SK-N-SH (cell line): ENCODE measurements around the gene EEF1AKMT3. TPM values are rescaled to one million over a fixed set of nuclear protein-coding genes. Genes with fewer than 3 reads are reported as not detected.

Experiments used
- CTCF ChIA-PET: fragments of 300-600, 350-600 bp; formaldehyde crosslinking; extraction: SDS; loops from one replicate; lab custom pipeline; 2021; lab: Yijun Ruan, JAX
- POLR2A ChIA-PET: fragments of 350-600 bp; sonication (Branson Sonifier 250); formaldehyde crosslinking; extraction: SDS; loops from one replicate; lab custom pipeline; 2020; ENCODE audit warnings: antibody characterized with exemption, inconsistent platforms; lab: Yijun Ruan, JAX
- DNase-seq: peaks from one replicate; pipeline ENCODE4 v3.0.0; 2012
- H2AFZ ChIP-seq: fragments of 200-600 bp; sonication (generic); 2 replicates; pipeline ENCODE4 v1.8.1; 2016; ENCODE audit warnings: antibody characterized with exemption, mild to moderate bottlenecking, low read depth
- H3F3A ChIP-seq: fragments of 200-600 bp; sonication (generic); replicated peaks from 2 replicates; pipeline ENCODE3; 2016; ENCODE audit warnings: antibody characterized with exemption, mild to moderate bottlenecking; ENCODE audit not compliant: insufficient read depth
- H3K27ac ChIP-seq, 2 experiments: fragments of 200-500 bp in 1 of 2; fragments of 200-600 bp in 1 of 2; sonication (Bioruptor generic) in 1 of 2; sonication (generic), shearing (Covaris generic) in 1 of 2; 2 replicates each; pipeline versions ENCODE4 v1.5.1 to v1.6.1; 2014 to 2016; ENCODE audit warnings: low read depth in 2 of 2, inconsistent platforms in 1 of 2, low read length in 1 of 2, mild to moderate bottlenecking in 1 of 2, mixed read lengths in 1 of 2
- H3K27me3 ChIP-seq: fragments of 200-600 bp; sonication (generic), shearing (Covaris generic); 2 replicates; pipeline ENCODE4 v1.6.1; 2016; ENCODE audit warnings: mixed run types; ENCODE audit not compliant: insufficient read depth
- H3K36me3 ChIP-seq, 2 experiments: fragments of 200-500 bp in 1 of 2; fragments of 200-600 bp in 1 of 2; sonication (Bioruptor generic) in 1 of 2; sonication (generic) in 1 of 2; replicated peaks in 1 of 2; 2 replicates each; pipeline versions ENCODE3 to v1.5.1; 2014 to 2016; ENCODE audit warnings: low read length in 1 of 2, mild to moderate bottlenecking in 1 of 2; ENCODE audit not compliant: insufficient read depth in 2 of 2, control insufficient read depth in 1 of 2
- H3K4me1 ChIP-seq, 2 experiments: fragments of 200-500 bp in 1 of 2; fragments of 200-600 bp in 1 of 2; sonication (Bioruptor generic) in 1 of 2; sonication (generic), shearing (Covaris generic) in 1 of 2; 2 replicates each; pipeline versions ENCODE4 v1.5.1 to v1.6.1; 2014 to 2016; ENCODE audit warnings: low read depth in 1 of 2, low read length in 1 of 2, mixed run types in 1 of 2; ENCODE audit not compliant: insufficient read depth in 2 of 2, control insufficient read depth in 1 of 2
- H3K4me2 ChIP-seq: fragments of 200-600 bp; sonication (generic), shearing (Covaris generic); 2 replicates; pipeline ENCODE4 v1.6.1; 2017; ENCODE audit warnings: mixed run types
- H3K4me3 ChIP-seq, 2 experiments: fragments of 200-500 bp in 1 of 2; fragments of 200-600 bp in 1 of 2; sonication (Bioruptor generic) in 1 of 2; sonication (generic), shearing (Covaris generic) in 1 of 2; 2 replicates each; pipeline versions ENCODE4 v1.5.1 to v1.8.1; 2014 to 2016; ENCODE audit warnings: low read depth in 2 of 2, inconsistent platforms in 1 of 2, low read length in 1 of 2, mild to moderate bottlenecking in 1 of 2, mixed read lengths in 1 of 2, moderate library complexity in 1 of 2
- H3K79me2 ChIP-seq: fragments of 200-600 bp; sonication (generic); 2 replicates; pipeline ENCODE4 v1.8.1; 2017; ENCODE audit warnings: mild to moderate bottlenecking; ENCODE audit not compliant: insufficient read depth
- H3K9ac ChIP-seq: fragments of 200-600 bp; sonication (generic); 2 replicates; pipeline ENCODE4 v1.6.1; 2017; ENCODE audit warnings: mixed run types
- H3K9me2 ChIP-seq: fragments of 200-600 bp; sonication (generic); 2 replicates; pipeline ENCODE4 v1.6.1; 2017; ENCODE audit warnings: mixed run types
- H3K9me3 ChIP-seq: fragments of 200-600 bp; sonication (generic); 2 replicates; pipeline ENCODE4 v1.6.1; 2017; ENCODE audit warnings: mixed run types, mild to moderate bottlenecking, moderate library complexity
- H4K20me1 ChIP-seq: fragments of 200-600 bp; sonication (generic); 2 replicates; pipeline ENCODE4 v1.6.1; 2017; ENCODE audit warnings: mild to moderate bottlenecking, mixed run types; ENCODE audit not compliant: insufficient read depth
- CHD2 ChIP-seq: fragments of 150-350 bp; IDR thresholded peaks from 2 replicates; pipeline ENCODE4 v1.6.1; 2018; ENCODE audit warnings: low read length; ENCODE audit not compliant: partially characterized antibody
- ELF1 ChIP-seq: IDR thresholded peaks from 2 replicates; pipeline ENCODE4 v1.4.0; 2012
- EP300 ChIP-seq, 2 experiments: IDR thresholded peaks; 2 replicates each; pipeline versions ENCODE4 v1.4.0 to v1.6.1; 2012; ENCODE audit warnings: borderline replicate concordance in 1 of 2, low read depth in 1 of 2, low read length in 1 of 2
- FOSL2 ChIP-seq: IDR thresholded peaks from 2 replicates; pipeline ENCODE4 v1.4.0; 2012; ENCODE audit warnings: low read depth, mild to moderate bottlenecking, moderate library complexity, borderline replicate concordance
- FOXM1 ChIP-seq: IDR thresholded peaks from 2 replicates; pipeline ENCODE4 v1.4.0; 2012; ENCODE audit warnings: low read depth, mild to moderate bottlenecking
- IRF3 ChIP-seq: fragments of 150-350 bp; IDR thresholded peaks from 2 replicates; pipeline ENCODE4 v1.6.1; 2016; ENCODE audit warnings: mild to moderate bottlenecking, low read depth, low read length
- JUND ChIP-seq: IDR thresholded peaks from 2 replicates; pipeline ENCODE4 v1.4.0; 2012
- MEF2A ChIP-seq: IDR thresholded peaks from 2 replicates; pipeline ENCODE4 v1.4.0; 2012; ENCODE audit warnings: low read depth, borderline replicate concordance
- MXI1 ChIP-seq: IDR thresholded peaks from 2 replicates; pipeline ENCODE4 v1.6.1; 2012; ENCODE audit warnings: mild to moderate bottlenecking, low read depth, low read length, improper control_type of control experiment
- NRF1 ChIP-seq: IDR thresholded peaks from 2 replicates; pipeline ENCODE4 v1.6.1; 2012; ENCODE audit warnings: low read depth, mild to moderate bottlenecking, low read length
- PBX3 ChIP-seq: IDR thresholded peaks from 2 replicates; pipeline ENCODE4; 2012
- POLR2AphosphoS5 ChIP-seq: IDR thresholded peaks from 2 replicates; pipeline ENCODE4 v1.6.1; 2012; ENCODE audit warnings: low read depth, low read length
- RAD21 ChIP-seq: IDR thresholded peaks from 2 replicates; pipeline ENCODE4 v1.6.1; 2012; ENCODE audit warnings: mild to moderate bottlenecking, low read length
- RCOR1 ChIP-seq: fragments of 150-350 bp; IDR thresholded peaks from 2 replicates; pipeline ENCODE4 v1.6.1; 2017; ENCODE audit warnings: antibody characterized with exemption, low read length
- RFX5 ChIP-seq: IDR thresholded peaks from 2 replicates; pipeline ENCODE4 v1.6.1; 2012; ENCODE audit warnings: mild to moderate bottlenecking, improper control_type of control experiment, low read length
- SIN3A ChIP-seq: IDR thresholded peaks from 2 replicates; pipeline ENCODE4 v1.6.1; 2012; ENCODE audit warnings: low read depth, mild to moderate bottlenecking, low read length, moderate library complexity, borderline replicate concordance
- TCF12 ChIP-seq: IDR thresholded peaks from 2 replicates; pipeline ENCODE4 v1.4.0; 2012
- USF2 ChIP-seq: fragments of 150-350 bp; IDR thresholded peaks from 2 replicates; pipeline ENCODE4 v1.6.1; 2017; ENCODE audit warnings: antibody characterized with exemption, low read length, low read depth, borderline replicate concordance
- ZBTB33 ChIP-seq: IDR thresholded peaks from 2 replicates; pipeline ENCODE4 v1.4.0; 2012; ENCODE audit warnings: low read depth, borderline replicate concordance
- WGBS: methylation state at CpG from one replicate; pipeline ENCODE4 v1.1.6; 2017; ENCODE audit warnings: low lambda C conversion rate; 5-methylcytosine and 5-hydroxymethylcytosine counted together
- polyA plus RNA-seq, 3 experiments: library from polyadenylated mRNA; depleted of rRNA; stranded (reverse); fragments of >200 nt; gene quantifications; 2 replicates each; pipeline ENCODE4 v1.2.3, GENCODE V29; 2012

The EEF1AKMT3 gene
- polyA plus RNA-seq, 1 of the 3 experiments (the other 2 are of a cell fraction), result 10.3 TPM

- WGBS, result 97% methylated on average over 7 of the region's 7 CpGs
- Histone ChIP-seq H3F3A (peaks cover 18% of the 10 kb centered on the region), H3K27me3 (no peaks in the 10 kb centered on the region), H3K4me2 (no peak overlapping the region), H3K4me3 (no peak overlapping the region), H3K36me3 (peaks cover 7 to 9% of the 10 kb centered on the region in 2 experiments), H3K9me2 (no peaks in the 10 kb centered on the region), H3K79me2 (peaks cover 20% of the 10 kb centered on the region), H4K20me1 (no peaks in the 10 kb centered on the region), H2AFZ (no peak overlapping the region), H3K27ac (no peak overlapping the region), H3K9me3 (no peaks in the 10 kb centered on the region), H3K9ac (no peak overlapping the region), H3K4me1 (peaks cover 0 to 3% of the 10 kb centered on the region in 2 experiments; a peak in 1 of 4 replicates)
- POLR2A ChIA-PET, result no interaction called here
- TF ChIP-seq USF2 (no peak), IRF3 (no peak), RCOR1 (no peak), RAD21 (no peak), JUND (no peak), SIN3A (no peak), CHD2 (no peak), RFX5 (no peak), EP300 (IDR thresholded peaks at IDR 0.05; ENCODE audit: borderline replicate concordance in 1 of 2, low read depth in 1 of 2, low read length in 1 of 2) (no peak), MEF2A (no peak), PBX3 (no peak), ELF1 (no peak), MXI1 (no peak), POLR2AphosphoS5 (no peak), FOSL2 (no peak), TCF12 (no peak), NRF1 (no peak), ZBTB33 (no peak), FOXM1 (no peak)
- CTCF ChIA-PET, result interaction anchor here (1.4 kb wide), 1 partner anchor 125 kb away, joined by 3 read pairs; no protein-coding TSS in a partner anchor
- no peak for DNase-seq
Observed at GRCh38 chr12:57777367-57777766, 5.0 kb downstream of the EEF1AKMT3 start.
